RWPE2 (cell line): ENCODE measurements around the gene AK9.

Source experiments
- ATAC-seq: fragments of 200-7000 bp; cut with Tn5 transposase; 3 replicates; pipeline ENCODE4 v1.9.1; 2021; ENCODE audit warnings: low read depth
- DNase-seq: peaks from one replicate; pipeline ENCODE4 v3.0.0-alpha.2; 2020; ENCODE audit warnings: low spot score
- H3K27ac ChIP-seq: fragments of 450-650 bp; 2 replicates; pipeline ENCODE4 v1.5.1; 2017; ENCODE audit warnings: mild to moderate bottlenecking; ENCODE audit not compliant: poor library complexity, severe bottlenecking
- H3K27me3 ChIP-seq: fragments of 250-450 bp; sonication (Bioruptor Pico); 2 replicates; pipeline ENCODE4 v1.5.1; 2021; ENCODE audit warnings: mild to moderate bottlenecking, moderate library complexity; ENCODE audit not compliant: insufficient read depth, poor library complexity, severe bottlenecking
- H3K36me3 ChIP-seq: fragments of 250-450 bp; sonication (Bioruptor Pico); 2 replicates; pipeline ENCODE4 v1.5.1; 2020; ENCODE audit warnings: low read depth, mild to moderate bottlenecking, moderate library complexity
- H3K4me1 ChIP-seq: fragments of 250-450 bp; sonication (Bioruptor Pico); 2 replicates; pipeline ENCODE4 v1.5.1; 2021; ENCODE audit warnings: mild to moderate bottlenecking, moderate library complexity; ENCODE audit not compliant: insufficient read depth, poor library complexity, severe bottlenecking
- H3K4me3 ChIP-seq: fragments of 250-450 bp; sonication (Bioruptor Pico); 2 replicates; pipeline ENCODE4 v1.5.1; 2021; ENCODE audit warnings: mild to moderate bottlenecking, moderate library complexity; ENCODE audit not compliant: severe bottlenecking
- H3K9me3 ChIP-seq: fragments of 250-450 bp; sonication (Bioruptor Pico); 2 replicates; pipeline ENCODE4 v1.5.1; 2021; ENCODE audit warnings: mild to moderate bottlenecking, moderate library complexity; ENCODE audit not compliant: severe bottlenecking
- TF ChIP-seq, protein P1 (sequence below): fragments of 450-650 bp; IDR thresholded peaks from one replicate; pipeline ENCODE4 v1.5.1; 2017; ENCODE audit warnings: mild to moderate bottlenecking, moderate library complexity; ENCODE audit not compliant: poor library complexity, severe bottlenecking

Gene AK9

DNA sequence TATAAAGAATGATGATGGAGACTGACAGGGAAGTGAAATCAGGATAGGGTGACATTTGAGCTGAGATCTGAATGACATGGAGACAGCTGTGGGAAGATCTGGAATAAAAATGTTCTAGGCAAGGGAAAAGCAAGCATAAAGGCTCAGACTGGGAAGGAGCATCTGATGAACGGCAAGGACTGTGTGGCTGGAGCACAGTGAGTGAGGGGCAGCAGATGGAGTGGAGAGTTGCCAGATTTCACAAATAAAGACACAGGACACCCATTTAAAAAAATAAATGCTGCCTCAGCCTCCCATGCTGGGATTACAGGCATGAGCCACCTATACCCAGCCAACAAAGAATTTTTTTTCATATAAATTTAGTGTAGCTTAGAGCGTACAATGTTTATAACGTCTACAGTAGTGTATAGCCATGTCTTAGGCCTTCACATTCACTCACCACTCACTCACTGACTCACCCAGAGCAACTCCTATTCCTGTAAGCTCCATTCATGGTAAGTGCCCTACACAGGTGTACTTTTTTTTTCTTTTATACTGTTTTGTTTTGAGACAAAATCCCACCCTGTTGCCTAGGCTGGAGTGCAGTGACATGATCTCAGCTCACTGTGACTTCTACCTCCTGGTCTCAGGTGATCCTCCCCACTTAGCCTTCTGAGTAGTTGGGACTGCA is 205.6 kb downstream of the AK9 start:
- ATAC-seq, result no peak
- no peak for DNase-seq
- H3K36me3 ChIP-seq, result peaks cover 17% of the 10 kb centered on the region
- H3K27me3 ChIP-seq, result no peaks in the 10 kb centered on the region
- peaks cover 12% of the 10 kb centered on the region for H3K4me1 ChIP-seq
- H3K9me3 ChIP-seq, result no peaks in the 10 kb centered on the region
- H3K27ac ChIP-seq, result no peak overlapping the region
- H3K4me3 ChIP-seq, result no peak overlapping the region
- TF ChIP-seq, protein P1, sequence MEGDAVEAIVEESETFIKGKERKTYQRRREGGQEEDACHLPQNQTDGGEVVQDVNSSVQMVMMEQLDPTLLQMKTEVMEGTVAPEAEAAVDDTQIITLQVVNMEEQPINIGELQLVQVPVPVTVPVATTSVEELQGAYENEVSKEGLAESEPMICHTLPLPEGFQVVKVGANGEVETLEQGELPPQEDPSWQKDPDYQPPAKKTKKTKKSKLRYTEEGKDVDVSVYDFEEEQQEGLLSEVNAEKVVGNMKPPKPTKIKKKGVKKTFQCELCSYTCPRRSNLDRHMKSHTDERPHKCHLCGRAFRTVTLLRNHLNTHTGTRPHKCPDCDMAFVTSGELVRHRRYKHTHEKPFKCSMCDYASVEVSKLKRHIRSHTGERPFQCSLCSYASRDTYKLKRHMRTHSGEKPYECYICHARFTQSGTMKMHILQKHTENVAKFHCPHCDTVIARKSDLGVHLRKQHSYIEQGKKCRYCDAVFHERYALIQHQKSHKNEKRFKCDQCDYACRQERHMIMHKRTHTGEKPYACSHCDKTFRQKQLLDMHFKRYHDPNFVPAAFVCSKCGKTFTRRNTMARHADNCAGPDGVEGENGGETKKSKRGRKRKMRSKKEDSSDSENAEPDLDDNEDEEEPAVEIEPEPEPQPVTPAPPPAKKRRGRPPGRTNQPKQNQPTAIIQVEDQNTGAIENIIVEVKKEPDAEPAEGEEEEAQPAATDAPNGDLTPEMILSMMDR, result no peak

DNA sequence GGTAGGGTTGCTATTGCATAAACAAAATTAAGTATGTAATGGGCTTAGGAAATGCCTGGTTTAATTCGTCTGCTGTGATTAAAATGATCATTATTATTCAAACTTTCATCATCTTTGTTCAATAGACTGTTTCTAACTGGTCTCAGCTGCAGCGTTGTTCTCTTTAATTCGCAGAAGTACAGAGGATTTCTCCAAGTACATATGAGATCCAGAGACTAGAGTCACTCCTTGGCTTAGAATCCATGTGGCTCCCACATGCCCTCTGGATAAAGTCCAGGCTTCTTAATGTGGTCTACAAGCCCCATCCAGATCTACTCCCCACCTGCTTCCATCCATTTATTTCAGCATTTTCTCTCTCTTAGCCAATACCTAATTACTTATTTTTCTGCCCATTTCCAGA is 206.9 kb downstream of the AK9 start:
- Histone ChIP-seq H3K9me3 (no peaks in the 10 kb centered on the region), H3K4me1 (peaks cover 21% of the 10 kb centered on the region), H3K27me3 (no peaks in the 10 kb centered on the region), H3K4me3 (no peak overlapping the region), H3K27ac (no peak overlapping the region), H3K36me3 (peaks cover 27% of the 10 kb centered on the region)
- ATAC-seq (no peak), DNase-seq (no peak)
- TF ChIP-seq, protein P1, result no peak

DNA sequence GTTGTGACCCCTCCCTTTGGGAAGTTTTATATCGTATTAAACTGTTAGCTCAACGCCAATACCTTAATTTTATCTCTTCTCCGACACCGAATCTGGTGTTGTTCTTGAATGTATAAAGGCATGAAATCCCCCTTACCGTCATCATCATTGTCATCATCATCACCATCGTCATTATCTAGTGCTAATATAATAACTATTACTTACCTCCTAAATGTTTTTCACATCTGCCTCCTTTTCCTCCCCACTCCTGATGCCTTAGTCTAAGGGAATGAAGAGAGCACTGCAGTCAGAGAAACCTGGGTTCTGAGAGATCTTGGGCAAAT is 207.3 kb downstream of the AK9 start:
- Histone ChIP-seq H3K9me3 (no peaks in the 10 kb centered on the region), H3K4me3 (peak overlapping the region; percentile 25), H3K4me1 (peaks cover 25% of the 10 kb centered on the region), H3K27me3 (no peaks in the 10 kb centered on the region), H3K27ac (no peak overlapping the region), H3K36me3 (peaks cover 32% of the 10 kb centered on the region)
- TF ChIP-seq, protein P1, result no peak
- DNase-seq (no peak), ATAC-seq (no peak)

DNA sequence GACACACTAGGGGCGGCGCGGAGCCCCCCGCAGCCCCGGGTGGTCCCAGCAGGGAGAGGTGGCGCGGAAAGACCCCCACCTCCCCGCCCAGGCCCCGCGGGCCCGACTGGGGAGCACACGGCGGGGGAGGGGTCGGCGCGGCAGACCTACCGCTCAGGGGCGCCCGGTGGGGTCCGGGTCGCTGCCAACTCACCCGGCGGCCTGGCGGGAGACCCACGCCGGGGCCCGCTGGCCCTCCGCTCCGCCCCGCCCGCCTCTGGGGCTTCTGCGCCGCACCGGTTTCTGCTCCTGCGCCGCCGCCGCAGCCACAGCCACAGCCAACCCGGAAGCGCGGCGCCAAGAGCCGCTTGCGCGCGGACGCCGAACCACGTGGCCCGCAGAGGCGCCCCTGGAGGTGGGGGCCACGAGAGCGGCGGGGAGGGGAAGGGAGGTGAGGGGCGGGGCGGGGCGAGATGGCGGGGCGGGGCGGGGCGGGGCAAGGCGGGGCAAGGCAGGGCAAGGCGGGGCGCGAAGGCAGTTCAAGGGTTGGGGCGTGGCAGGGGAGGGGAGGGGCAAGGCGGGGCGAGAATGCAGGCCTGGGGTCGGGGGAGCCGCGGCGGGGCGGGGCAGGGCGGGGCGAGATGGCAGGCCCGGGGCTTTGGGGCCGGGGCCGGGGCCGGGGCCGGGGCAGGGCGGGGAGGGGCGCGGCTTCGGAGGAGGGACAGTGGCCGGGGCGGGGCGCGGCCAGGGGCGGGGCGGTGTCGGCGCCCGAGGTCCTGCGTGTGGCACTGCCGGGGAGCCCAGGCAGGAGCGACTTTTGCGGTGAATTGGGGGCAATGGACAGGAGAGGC is 207.9 kb downstream of the AK9 start, which contains the start of gene ZBTB24:
ZBTB24 (minus strand) TSS at position 315 of the 830 bp plus-strand sequence. CDS start 1,193 bp downstream, outside the sequence.
- Histone ChIP-seq H3K9me3 (no peaks in the 10 kb centered on the region), H3K4me1 (peaks cover 25% of the 10 kb centered on the region), H3K4me3 (peak within 1 kb of the TSS; percentile 98), H3K27me3 (no peaks in the 10 kb centered on the region), H3K36me3 (peaks cover 37% of the 10 kb centered on the region), H3K27ac (peak within 1 kb of the TSS; percentile 12)
- TF ChIP-seq, protein P1, result no peak
- DNase-seq (peak; percentile 86), ATAC-seq (peak; percentile 86)
